GM12878 (cell line): ENCODE results near the gene LZIC. TPM values are rescaled to one million over a fixed set of nuclear protein-coding genes. Genes with fewer than 3 reads are reported as not detected.

Experiments used
- ATF7 ChIP-seq: fragments of 450-650 bp; IDR thresholded peaks from 2 replicates; pipeline ENCODE4 v1.6.1; 2016; ENCODE audit warnings: low read depth, mild to moderate bottlenecking
- BCL11A ChIP-seq: IDR thresholded peaks from 2 replicates; pipeline ENCODE4 v1.6.1; 2011; ENCODE audit warnings: low read depth, low read length
- CBX5 ChIP-seq: sonication (generic); IDR thresholded peaks from 2 replicates; pipeline ENCODE4 v1.6.1; 2016; ENCODE audit warnings: low read depth, moderate library complexity, mild to moderate bottlenecking, inconsistent platforms
- EP300 ChIP-seq, 2 experiments: fragments of 150-350 bp in 1 of 2; IDR thresholded peaks; 2 replicates each; pipeline ENCODE4 v1.6.1; 2011 to 2012; ENCODE audit warnings: low read depth in 2 of 2, low read length in 2 of 2, borderline replicate concordance in 1 of 2, improper control_type of control experiment in 1 of 2, inconsistent platforms in 1 of 2; ENCODE audit not compliant: control insufficient read depth in 1 of 2
- FOXK2 ChIP-seq: fragments of 450-650 bp; IDR thresholded peaks from 2 replicates; pipeline ENCODE4 v1.6.1; 2017; ENCODE audit warnings: mild to moderate bottlenecking, moderate library complexity
- MEF2B ChIP-seq: fragments of 450-650 bp; IDR thresholded peaks from 2 replicates; pipeline ENCODE4 v1.6.1; 2018; ENCODE audit warnings: mild to moderate bottlenecking, moderate library complexity; ENCODE audit not compliant: partially characterized antibody, poor library complexity, severe bottlenecking
- NKRF ChIP-seq: fragments of 450-650 bp; conservative IDR thresholded peaks from 2 replicates; pipeline ENCODE4 v1.6.1; 2017; ENCODE audit warnings: mild to moderate bottlenecking, moderate library complexity
- NRF1 ChIP-seq: conservative IDR thresholded peaks from 2 replicates; pipeline ENCODE4 v1.6.1; 2011; ENCODE audit warnings: mild to moderate bottlenecking, low read depth, low read length, improper control_type of control experiment
- RCOR1 ChIP-seq: conservative IDR thresholded peaks from 2 replicates; pipeline ENCODE4 v1.6.1; 2012; ENCODE audit warnings: low read depth, low read length, improper control_type of control experiment
- RUNX3 ChIP-seq: IDR thresholded peaks from 2 replicates; pipeline ENCODE4 v1.6.1; 2012; ENCODE audit warnings: low read length, inconsistent platforms
- SIN3A ChIP-seq: IDR thresholded peaks from 2 replicates; pipeline ENCODE4 v1.6.1; 2012; ENCODE audit warnings: low read depth, low read length, improper control_type of control experiment
- SMAD5 ChIP-seq: IDR thresholded peaks from 2 replicates; pipeline ENCODE4 v1.6.1; 2016; ENCODE audit warnings: antibody characterized with exemption, low read depth
- SMC3 ChIP-seq: IDR thresholded peaks from 2 replicates; pipeline ENCODE4 v1.6.1; 2011; ENCODE audit warnings: low read length, improper control_type of control experiment, borderline replicate concordance
- SREBF1 ChIP-seq: IDR thresholded peaks from 2 replicates; pipeline ENCODE4 v1.6.1; 2012; ENCODE audit warnings: mild to moderate bottlenecking, low read length
- SREBF2 ChIP-seq: IDR thresholded peaks from 2 replicates; pipeline ENCODE4 v1.6.1; 2012; ENCODE audit warnings: mild to moderate bottlenecking, low read length
- TCF7 ChIP-seq: IDR thresholded peaks from 2 replicates; pipeline ENCODE4 v1.6.1; 2014; ENCODE audit warnings: antibody characterized with exemption, borderline replicate concordance
- USF2 ChIP-seq: IDR thresholded peaks from 2 replicates; pipeline ENCODE4 v1.6.1; 2011; ENCODE audit warnings: low read depth, low read length, improper control_type of control experiment, borderline replicate concordance
- ZBTB11 ChIP-seq: fragments of 450-650 bp; formaldehyde crosslinking; IDR thresholded peaks from 2 replicates; pipeline ENCODE4 v1.5.0; 2022; ENCODE audit warnings: mild to moderate bottlenecking, missing genetic modification characterization
- ZNF207 ChIP-seq: fragments of 450-650 bp; IDR thresholded peaks from 2 replicates; pipeline ENCODE4 v1.6.1; 2014; ENCODE audit warnings: antibody characterized with exemption, mild to moderate bottlenecking, borderline replicate concordance
- ZNF217 ChIP-seq: fragments of 450-650 bp; IDR thresholded peaks from 2 replicates; pipeline ENCODE4 v1.6.1; 2017; ENCODE audit warnings: antibody characterized with exemption, mild to moderate bottlenecking
- polyA plus RNA-seq, 11 experiments: library from polyadenylated mRNA; depleted of rRNA in 4 of 11; unstranded in 6 of 11; stranded (reverse) in 5 of 11; fragments of >200 nt; fragmentation: Nextera tagmentation in 4 of 11; fragmentation: Illumina TruSeq in 1 of 11; extraction: Ambion mirVana in 4 of 11; extraction: Trizol in 1 of 11; gene quantifications; 1 replicate in 1 of 11; 2 replicates in 10 of 11; pipeline versions ENCODE4 v1.2.1 to v1.2.3, GENCODE V29; 2011 to 2016; ENCODE audit warnings: inconsistent platforms in 2 of 11, missing spikeins in 2 of 11, low read depth in 1 of 11
- total RNA-seq, 4 experiments: library from RNA; depleted of rRNA in 3 of 4; stranded (reverse); fragments of >200 nt in 3 of 4; fragmentation: Illumina TruSeq in 1 of 4; extraction: Trizol in 1 of 4; gene quantifications; 2 replicates each; pipeline versions ENCODE4 v1.2.1 to v1.2.3, GENCODE V29; 2013 to 2021

LZIC gene
- total and polyA plus RNA-seq, 10 of the 15 experiments (the other 5 are each of a cell fraction or from before 2014, with no cell fraction given): 7.3 to 30.3 (median 17.1) TPM

- TF ChIP-seq NKRF (peak; percentile 47; the same call in 1 of the 2 replicates), SREBF1 (no peak), ZBTB11 (peak; percentile 95), SREBF2 (peak; percentile 60; the same call in 1 of the 2 replicates), ZNF217 (no peak), ATF7 (peak; percentile 38; the same call in 1 of the 2 replicates), CBX5 (peak; percentile 41; the same call in 1 of the 2 replicates), RUNX3 (peak; percentile 73; the same call in 1 of the 2 replicates), BCL11A (0 out of 2 replicates have a peak, but pooled peaks have one; percentile 10), NRF1 (no peak), ZNF207 (peak; percentile 89), TCF7 (0 out of 2 replicates have a peak, but pooled peaks have one; percentile 27), SMC3 (no peak), RCOR1 (no peak), FOXK2 (peak; percentile 62; the same call in 1 of the 2 replicates), EP300 (IDR thresholded peaks at IDR 0.05; ENCODE audit: borderline replicate concordance in 1 of 2, control insufficient read depth in 1 of 2, low read depth in 2 of 2, low read length in 2 of 2) (no peak), USF2 (no peak), MEF2B (no peak), SIN3A (peak; percentile 87), SMAD5 (peak; percentile 91)
Measured at GRCh38 chr1:9942939-9943788, at the start of gene LZIC, which contains the start of gene NMNAT1 (continued).
